ENCODE measurements around the gene RBCK1.

DNA sequence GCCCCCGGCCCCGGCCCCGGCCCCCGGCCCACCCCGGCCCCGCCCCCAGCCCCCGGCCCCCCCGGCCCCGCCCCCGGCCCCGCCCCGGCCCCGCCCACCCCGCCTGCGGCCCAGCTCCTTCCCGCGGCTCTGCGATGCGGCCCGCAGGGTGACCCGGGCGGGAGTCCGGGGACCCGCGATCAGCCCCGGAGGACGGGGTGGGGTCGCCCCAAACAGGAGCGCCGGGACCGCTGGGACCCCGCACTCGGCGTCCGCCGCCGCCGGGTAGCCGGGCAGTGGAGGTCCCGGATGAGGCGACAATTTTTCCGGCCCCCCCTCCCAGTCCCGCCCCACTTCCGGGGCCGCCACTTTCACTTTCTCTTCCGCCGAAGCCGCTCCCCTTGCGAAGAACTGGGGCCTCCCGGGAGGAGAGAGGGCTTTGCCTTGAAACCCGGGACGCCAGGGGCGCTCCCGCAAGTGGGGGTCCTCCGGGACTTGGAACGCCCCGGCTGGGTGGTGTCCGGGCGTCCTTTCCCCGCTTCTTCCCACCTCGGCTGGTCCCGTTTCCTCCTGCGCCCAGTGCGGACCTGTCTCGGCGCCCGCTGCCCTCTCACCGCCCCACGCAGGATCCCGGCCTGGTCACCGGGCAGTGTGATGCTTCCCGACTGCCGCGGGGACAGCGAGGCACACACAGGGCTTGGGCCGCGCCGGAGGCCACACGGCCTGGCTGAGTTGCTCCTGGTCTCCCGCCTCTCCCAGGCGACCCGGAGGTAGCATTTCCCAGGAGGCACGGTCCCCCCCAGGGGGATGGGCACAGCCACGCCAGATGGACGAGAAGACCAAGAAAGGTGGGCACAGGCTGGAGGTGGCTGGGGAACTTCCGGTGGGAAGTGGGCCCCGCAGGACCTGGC, at the start of gene RBCK1:
- TF ChIP-seq, protein P1, sequence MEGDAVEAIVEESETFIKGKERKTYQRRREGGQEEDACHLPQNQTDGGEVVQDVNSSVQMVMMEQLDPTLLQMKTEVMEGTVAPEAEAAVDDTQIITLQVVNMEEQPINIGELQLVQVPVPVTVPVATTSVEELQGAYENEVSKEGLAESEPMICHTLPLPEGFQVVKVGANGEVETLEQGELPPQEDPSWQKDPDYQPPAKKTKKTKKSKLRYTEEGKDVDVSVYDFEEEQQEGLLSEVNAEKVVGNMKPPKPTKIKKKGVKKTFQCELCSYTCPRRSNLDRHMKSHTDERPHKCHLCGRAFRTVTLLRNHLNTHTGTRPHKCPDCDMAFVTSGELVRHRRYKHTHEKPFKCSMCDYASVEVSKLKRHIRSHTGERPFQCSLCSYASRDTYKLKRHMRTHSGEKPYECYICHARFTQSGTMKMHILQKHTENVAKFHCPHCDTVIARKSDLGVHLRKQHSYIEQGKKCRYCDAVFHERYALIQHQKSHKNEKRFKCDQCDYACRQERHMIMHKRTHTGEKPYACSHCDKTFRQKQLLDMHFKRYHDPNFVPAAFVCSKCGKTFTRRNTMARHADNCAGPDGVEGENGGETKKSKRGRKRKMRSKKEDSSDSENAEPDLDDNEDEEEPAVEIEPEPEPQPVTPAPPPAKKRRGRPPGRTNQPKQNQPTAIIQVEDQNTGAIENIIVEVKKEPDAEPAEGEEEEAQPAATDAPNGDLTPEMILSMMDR (IDR thresholded peaks at IDR 0.05), result no peak
- TF ChIP-seq POLR2A (IDR thresholded peaks at IDR 0.05) (no peak), POLR2AphosphoS5 (IDR thresholded peaks at IDR 0.05) (peak in 2 of 3 donors; percentile 38 to 68), EP300 (IDR thresholded peaks at IDR 0.05) (no peak)

All from stomach (tissue), 4 donors.